ENCODE data around the gene ZNF26.
A peak's percentile ranks its signal among the peaks of the same experiment; 100 is the strongest.
"Not testable (repeated sequence)": the region's sequence is repeated elsewhere in the genome, so short reads cannot be mapped to it uniquely, and the experiment has no call there.

ZNF26 gene

DNA sequence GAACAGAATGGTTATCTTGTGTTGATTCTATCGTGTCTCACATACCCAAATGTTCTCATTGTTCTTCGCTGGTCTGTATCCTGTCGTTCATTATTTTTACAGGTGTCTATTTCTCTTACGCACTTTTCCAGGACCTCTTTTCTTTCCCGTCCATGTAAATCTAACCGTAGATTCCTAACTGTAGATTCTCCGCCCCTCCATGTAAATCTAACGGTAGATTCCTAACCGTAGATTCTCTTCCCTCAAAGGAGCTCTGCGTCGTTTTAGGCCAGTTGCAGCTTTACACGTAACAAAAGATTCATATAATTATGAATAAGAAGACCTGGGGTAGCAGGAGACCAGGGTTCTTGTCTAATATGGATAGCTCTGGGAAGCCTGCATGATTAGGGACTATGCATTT lies 20.4 kb upstream of the ZNF26 start:
- Mint-ChIP-seq H3K4me1 (no peaks in the 10 kb centered on the region), H3K36me3 (ENCODE audit: insufficient read depth) (peaks cover 3% of the 10 kb centered on the region), H3K4me3 (no peak overlapping the region), H3K27me3 (no peaks in the 10 kb centered on the region), H3K27ac (ENCODE audit: low read depth) (no peak overlapping the region), H3K9me3 (no peaks in the 10 kb centered on the region)
- DNase-seq (ENCODE audit: low spot score in 2 of 2) (no peak), ATAC-seq (replicated peaks; ENCODE audit: extremely low read depth, poor library complexity, severe bottlenecking) (no peak)

DNA sequence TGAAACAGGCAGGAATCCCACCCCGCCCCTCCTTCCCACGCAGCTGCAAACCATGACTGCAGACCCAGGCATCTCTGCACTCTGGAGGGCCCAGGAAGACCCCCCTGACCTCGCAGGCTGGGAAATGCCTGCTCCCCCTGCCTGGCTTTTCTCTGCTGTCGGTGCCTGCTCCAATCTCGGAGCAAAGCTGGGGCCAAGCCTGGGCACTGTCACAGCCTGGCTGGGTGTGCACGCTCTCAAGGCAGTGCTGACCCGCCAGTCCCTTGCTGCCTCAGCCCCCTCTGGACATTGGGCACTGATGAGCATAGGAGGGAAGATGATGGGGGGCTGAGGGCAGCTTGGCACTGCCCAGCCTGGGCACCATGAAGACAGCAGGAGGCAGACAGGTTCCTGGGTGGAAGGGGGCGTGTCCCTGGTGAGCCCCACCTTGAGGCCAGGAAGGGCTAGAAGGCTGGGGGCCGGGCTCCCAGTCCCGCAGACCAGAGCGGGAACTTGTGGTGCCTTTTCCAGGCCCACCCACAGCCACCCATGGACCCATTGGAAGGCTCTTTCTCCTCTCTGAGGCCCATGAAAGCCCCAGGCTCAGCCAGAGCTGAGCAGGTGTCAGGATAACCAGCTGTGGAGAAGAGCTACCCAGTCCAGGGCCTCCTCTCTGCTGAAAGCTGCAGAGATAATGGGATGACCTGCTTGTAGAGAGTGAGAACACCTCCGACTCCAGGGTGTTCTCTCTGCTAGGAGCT lies 19.3 kb upstream of the ZNF26 start:
- DNase-seq (ENCODE audit: low spot score in 2 of 2) (no peak), ATAC-seq (replicated peaks; ENCODE audit: extremely low read depth, poor library complexity, severe bottlenecking) (no peak)
- no peaks in the 10 kb centered on the region for H3K27me3 Mint-ChIP-seq
- peaks cover 2% of the 10 kb centered on the region for H3K36me3 Mint-ChIP-seq (ENCODE audit: insufficient read depth)
- no peaks in the 10 kb centered on the region for H3K9me3 Mint-ChIP-seq
- H3K4me1 Mint-ChIP-seq = no peaks in the 10 kb centered on the region
- H3K27ac Mint-ChIP-seq (ENCODE audit: low read depth) = no peak overlapping the region
- no peak overlapping the region for H3K4me3 Mint-ChIP-seq

DNA sequence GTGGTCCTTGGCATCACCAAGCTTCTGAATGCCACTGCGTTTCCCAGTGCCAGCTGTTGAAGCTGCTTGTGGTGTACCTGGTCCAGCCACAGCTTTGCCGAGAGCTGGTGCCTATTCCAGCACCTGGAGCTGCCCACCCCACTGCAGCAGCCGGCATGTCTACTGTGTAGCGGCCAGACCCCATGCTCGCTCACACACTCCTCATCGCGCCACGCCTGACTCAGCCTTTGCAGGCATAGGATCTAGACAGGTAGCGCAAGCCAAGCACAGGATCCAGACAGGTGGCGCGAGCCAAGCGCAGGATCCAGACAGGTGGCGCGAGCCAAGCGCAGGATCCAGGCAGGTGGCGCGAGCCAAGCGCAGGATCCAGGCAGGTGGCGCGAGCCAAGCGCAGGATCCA lies 18.4 kb upstream of the ZNF26 start:
- peaks cover 3% of the 10 kb centered on the region for H3K27me3 Mint-ChIP-seq
- peaks cover 2% of the 10 kb centered on the region for H3K36me3 Mint-ChIP-seq (ENCODE audit: insufficient read depth)
- no peak overlapping the region for H3K27ac Mint-ChIP-seq (ENCODE audit: low read depth)
- no peak for DNase-seq (ENCODE audit: low spot score in 2 of 2)
- no peak for ATAC-seq (replicated peaks; ENCODE audit: extremely low read depth, poor library complexity, severe bottlenecking)
- H3K9me3 Mint-ChIP-seq = peaks cover 5% of the 10 kb centered on the region
- no peak overlapping the region for H3K4me3 Mint-ChIP-seq
- no peaks in the 10 kb centered on the region for H3K4me1 Mint-ChIP-seq

DNA sequence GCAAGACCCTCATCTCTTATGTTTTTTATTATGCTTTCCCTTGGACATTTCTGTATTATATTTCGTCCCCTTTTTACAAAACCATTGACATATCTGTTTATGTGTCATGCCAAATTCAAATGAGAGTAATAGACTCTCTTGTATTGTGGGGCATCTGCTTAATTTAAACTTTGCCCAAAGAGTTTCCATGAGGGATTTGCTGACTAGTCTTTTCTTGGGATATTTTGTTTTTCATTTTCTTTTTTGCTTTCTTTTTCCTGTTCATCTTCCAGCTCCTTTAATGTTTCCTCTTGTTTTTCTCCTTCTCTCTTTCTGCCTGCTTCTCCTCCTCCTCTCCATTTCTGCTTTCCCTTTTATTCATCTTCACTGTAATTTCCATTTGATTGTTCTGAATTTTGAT lies 13.8 kb upstream of the ZNF26 start:
- DNase-seq (ENCODE audit: low spot score in 2 of 2) (no peak), ATAC-seq (replicated peaks; ENCODE audit: extremely low read depth, poor library complexity, severe bottlenecking) (no peak)
- H3K27ac Mint-ChIP-seq (ENCODE audit: low read depth) = no peak overlapping the region
- no peaks in the 10 kb centered on the region for H3K4me1 Mint-ChIP-seq
- peaks cover 2% of the 10 kb centered on the region for H3K36me3 Mint-ChIP-seq (ENCODE audit: insufficient read depth)
- peaks cover 33% of the 10 kb centered on the region for H3K27me3 Mint-ChIP-seq
- peaks cover 6% of the 10 kb centered on the region for H3K9me3 Mint-ChIP-seq
- no peak overlapping the region for H3K4me3 Mint-ChIP-seq

DNA sequence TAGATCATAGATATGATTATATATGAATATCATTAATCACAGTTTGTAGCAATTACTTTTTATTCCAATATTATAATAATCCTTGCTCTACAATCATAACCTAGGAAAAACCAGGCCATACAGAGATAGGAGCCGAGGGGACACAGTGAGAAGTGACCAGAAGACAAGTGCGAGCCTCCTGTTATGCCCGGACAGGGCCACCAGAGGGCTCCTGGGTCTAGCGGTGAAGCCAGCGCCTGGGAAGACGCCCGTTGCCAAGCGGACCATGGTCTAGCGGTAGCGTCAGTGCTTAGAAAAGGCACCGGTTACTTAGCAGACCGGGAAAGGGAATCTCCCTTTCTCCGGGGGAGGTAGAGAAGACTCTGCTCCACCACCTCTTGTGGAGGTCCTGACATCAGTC lies 9.3 kb upstream of the ZNF26 start:
- Mint-ChIP-seq H3K9me3 (peaks cover 19% of the 10 kb centered on the region), H3K27me3 (peaks cover 52% of the 10 kb centered on the region)
- not testable (repeated sequence) for H3K27ac Mint-ChIP-seq (ENCODE audit: low read depth); H3K4me3 Mint-ChIP-seq; H3K36me3 Mint-ChIP-seq (ENCODE audit: insufficient read depth); DNase-seq (ENCODE audit: low spot score in 2 of 2); ATAC-seq (replicated peaks; ENCODE audit: extremely low read depth, poor library complexity, severe bottlenecking); H3K4me1 Mint-ChIP-seq

DNA sequence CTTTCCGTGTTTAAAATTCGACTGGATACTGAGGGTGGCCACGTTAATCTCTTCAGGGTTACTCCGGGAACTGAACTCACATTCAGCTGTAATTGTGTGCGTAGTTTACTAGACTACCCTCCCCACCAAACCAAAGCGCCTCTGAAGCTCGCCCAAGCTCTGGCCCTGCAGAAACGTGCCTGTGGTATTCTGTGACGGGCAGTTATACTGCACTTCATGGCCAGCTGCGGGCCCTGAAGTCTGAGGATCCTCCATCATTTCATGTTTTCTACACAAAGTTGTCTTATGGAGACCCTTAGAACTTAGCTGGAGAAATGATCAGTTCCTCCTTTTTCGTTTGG lies 688 bp downstream of the ZNF26 start:
- ATAC-seq (replicated peaks; ENCODE audit: extremely low read depth, poor library complexity, severe bottlenecking) = peak; percentile 1
- peak overlapping the region; percentile 91 for H3K27ac Mint-ChIP-seq (ENCODE audit: low read depth)
- H3K27me3 Mint-ChIP-seq = peaks cover 9% of the 10 kb centered on the region
- H3K9me3 Mint-ChIP-seq = peaks cover 5% of the 10 kb centered on the region
- peaks cover 11% of the 10 kb centered on the region for H3K36me3 Mint-ChIP-seq (ENCODE audit: insufficient read depth)
- H3K4me1 Mint-ChIP-seq = peaks cover 47% of the 10 kb centered on the region
- H3K4me3 Mint-ChIP-seq = peak overlapping the region; percentile 89
- no peak for DNase-seq (ENCODE audit: low spot score in 2 of 2)

DNA sequence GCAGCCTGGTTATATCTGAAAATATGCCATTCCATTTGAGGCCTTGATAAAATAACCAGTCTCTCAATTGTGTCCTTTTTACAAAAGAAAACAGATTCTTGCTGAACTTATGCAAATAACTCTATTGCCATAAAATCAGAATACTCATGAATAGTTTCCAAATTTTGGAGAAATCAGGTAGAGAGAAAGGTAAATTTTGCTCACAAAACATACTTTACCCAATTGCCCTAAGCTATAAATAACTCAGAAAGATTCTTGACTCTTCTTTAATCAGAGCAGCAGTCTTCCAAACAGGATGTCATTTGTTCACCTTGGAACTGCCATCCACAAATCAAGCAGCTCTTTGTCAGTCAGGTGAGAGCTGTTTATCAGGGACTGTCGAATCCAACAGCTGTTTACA lies 12.6 kb downstream of the ZNF26 start:
- no peak overlapping the region for H3K27ac Mint-ChIP-seq (ENCODE audit: low read depth)
- peaks cover 19% of the 10 kb centered on the region for H3K4me1 Mint-ChIP-seq
- H3K36me3 Mint-ChIP-seq (ENCODE audit: insufficient read depth) = peaks cover 20% of the 10 kb centered on the region
- no peaks in the 10 kb centered on the region for H3K27me3 Mint-ChIP-seq
- no peak overlapping the region for H3K4me3 Mint-ChIP-seq
- peaks cover 31% of the 10 kb centered on the region for H3K9me3 Mint-ChIP-seq
- DNase-seq (ENCODE audit: low spot score in 2 of 2) (no peak), ATAC-seq (replicated peaks; ENCODE audit: extremely low read depth, poor library complexity, severe bottlenecking) (no peak)

DNA sequence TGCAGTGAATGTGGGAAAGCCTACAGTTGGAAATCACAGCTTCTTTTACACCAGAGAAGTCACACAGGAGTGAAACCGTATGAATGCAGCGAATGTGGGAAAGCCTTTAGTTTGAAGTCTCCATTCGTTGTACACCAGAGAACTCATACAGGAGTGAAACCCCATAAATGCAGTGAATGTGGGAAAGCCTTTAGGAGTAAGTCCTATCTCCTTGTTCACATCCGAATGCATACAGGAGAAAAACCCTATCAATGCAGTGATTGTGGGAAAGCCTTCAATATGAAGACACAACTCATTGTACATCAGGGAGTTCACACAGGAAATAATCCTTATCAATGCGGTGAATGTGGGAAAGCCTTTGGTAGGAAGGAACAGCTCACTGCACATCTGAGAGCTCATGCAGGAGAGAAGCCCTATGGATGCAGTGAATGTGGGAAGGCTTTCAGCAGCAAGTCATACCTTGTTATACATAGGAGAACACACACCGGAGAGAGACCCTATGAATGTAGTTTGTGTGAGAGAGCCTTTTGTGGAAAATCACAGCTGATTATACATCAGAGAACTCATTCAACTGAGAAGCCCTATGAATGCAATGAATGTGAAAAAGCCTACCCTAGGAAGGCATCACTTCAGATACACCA lies 24.6 kb downstream of the ZNF26 start:
- H3K4me1 Mint-ChIP-seq = no peaks in the 10 kb centered on the region

DNA sequence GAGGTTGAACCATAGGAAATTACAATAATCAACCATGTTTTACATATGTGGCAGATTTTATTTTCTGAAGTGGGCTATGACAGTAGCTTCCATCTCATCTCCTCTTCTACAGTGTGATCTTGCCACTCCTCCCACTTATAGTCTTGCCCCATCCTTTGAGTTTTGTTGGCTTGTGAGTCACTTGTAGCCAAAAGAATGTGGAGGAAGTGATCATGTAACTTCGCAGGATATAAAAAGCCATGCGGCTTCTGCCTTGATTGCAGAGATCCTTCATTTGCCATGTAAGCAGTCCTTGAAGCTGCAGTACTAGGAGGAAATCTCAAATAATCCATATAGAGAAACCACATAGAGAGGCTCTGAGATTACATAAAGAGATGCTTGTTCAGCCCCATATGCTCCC lies 37.4 kb downstream of the ZNF26 start:
- Mint-ChIP-seq H3K27ac (ENCODE audit: low read depth) (no peak overlapping the region), H3K4me1 (no peaks in the 10 kb centered on the region), H3K9me3 (peaks cover 43% of the 10 kb centered on the region), H3K27me3 (no peaks in the 10 kb centered on the region), H3K36me3 (ENCODE audit: insufficient read depth) (peaks cover 3% of the 10 kb centered on the region), H3K4me3 (no peak overlapping the region)
- DNase-seq (ENCODE audit: low spot score in 2 of 2) (no peak), ATAC-seq (replicated peaks; ENCODE audit: extremely low read depth, poor library complexity, severe bottlenecking) (no peak)

More for the DNA sequence above, 24.6 kb downstream of the ZNF26 start:
- Mint-ChIP-seq H3K4me3 (no peak overlapping the region), H3K36me3 (ENCODE audit: insufficient read depth) (peaks cover 41% of the 10 kb centered on the region), H3K9me3 (peaks cover 27% of the 10 kb centered on the region), H3K27me3 (no peaks in the 10 kb centered on the region), H3K27ac (ENCODE audit: low read depth) (peak overlapping the region; percentile 34)
- no peak for ATAC-seq (replicated peaks; ENCODE audit: extremely low read depth, poor library complexity, severe bottlenecking)
- no peak for DNase-seq (ENCODE audit: low spot score in 2 of 2)

DNA sequence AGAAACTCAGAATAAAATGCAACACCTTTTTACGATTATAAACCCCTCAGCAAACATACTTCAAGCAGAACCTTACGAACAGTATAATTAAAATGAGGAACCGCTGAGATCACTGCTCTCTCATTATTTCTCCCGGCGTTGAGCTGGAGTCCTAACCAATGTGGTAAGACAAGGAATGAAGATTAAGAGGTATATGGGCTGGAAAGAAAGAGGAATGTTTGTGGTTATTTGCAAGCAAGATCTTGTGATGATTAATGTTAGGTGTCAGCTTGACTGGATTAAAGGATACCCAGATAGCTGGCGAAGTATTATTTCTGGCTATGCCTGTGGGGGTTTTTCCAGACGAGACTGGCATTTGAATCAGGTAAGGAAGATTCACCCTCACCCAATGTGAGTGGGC lies 40.8 kb downstream of the ZNF26 start:
- H3K4me1 Mint-ChIP-seq = no peaks in the 10 kb centered on the region
- ATAC-seq (replicated peaks; ENCODE audit: extremely low read depth, poor library complexity, severe bottlenecking) (no peak), DNase-seq (ENCODE audit: low spot score in 2 of 2) (no peak)
- H3K36me3 Mint-ChIP-seq (ENCODE audit: insufficient read depth) = peaks cover 2% of the 10 kb centered on the region
- H3K27me3 Mint-ChIP-seq = no peaks in the 10 kb centered on the region
- H3K4me3 Mint-ChIP-seq = no peak overlapping the region
- H3K9me3 Mint-ChIP-seq = peaks cover 30% of the 10 kb centered on the region
- no peak overlapping the region for H3K27ac Mint-ChIP-seq (ENCODE audit: low read depth)

DNA sequence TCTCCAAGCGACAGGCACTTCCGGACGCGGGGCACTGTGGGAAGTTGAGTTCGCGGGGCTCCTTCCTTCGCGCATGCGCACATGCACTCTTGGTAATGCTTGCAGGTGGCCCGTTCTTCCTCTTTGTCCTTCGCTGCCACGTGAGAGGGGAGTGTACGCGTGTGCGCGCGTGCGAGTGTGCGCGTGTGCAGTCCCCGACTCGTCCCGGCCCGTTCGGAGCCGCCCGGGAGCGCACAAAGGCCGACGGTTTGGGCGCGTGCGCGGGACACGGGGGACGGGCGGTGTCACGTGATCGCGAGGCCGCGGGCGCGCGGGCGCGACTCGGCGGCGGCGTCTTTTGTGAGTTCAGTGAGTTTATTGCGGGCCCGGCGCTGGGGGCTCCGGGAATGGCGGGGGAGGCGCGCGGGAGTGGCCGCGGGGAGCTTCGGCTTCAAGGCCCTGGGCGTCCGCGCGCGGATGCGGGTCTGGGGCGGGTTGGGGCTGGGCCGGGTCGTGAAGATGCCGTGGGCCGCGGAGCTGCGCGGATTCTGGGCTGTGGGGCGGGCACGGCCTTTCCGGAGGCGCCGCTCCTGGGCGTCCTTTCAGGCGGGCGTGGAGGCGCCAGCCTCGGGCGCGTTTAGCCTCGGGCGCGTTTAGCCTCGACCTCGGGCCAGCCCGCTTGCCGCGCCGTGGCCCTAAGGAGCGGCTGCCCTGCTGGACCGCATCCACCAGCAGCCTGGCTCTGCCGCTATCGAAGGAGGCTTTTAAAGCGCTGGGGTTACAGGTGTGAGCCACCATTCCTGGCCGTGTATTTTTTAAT lies 51.2 kb downstream of the ZNF26 start, which contains the start of gene ZNF84:
TSS of gene ZNF84 (plus strand) at position 303 of the 799 bp plus-strand sequence. CDS start 3,959 bp downstream, outside the sequence.
- peak within 1 kb of the TSS; percentile 98 for H3K27ac Mint-ChIP-seq (ENCODE audit: low read depth)
- H3K27me3 Mint-ChIP-seq = peaks cover 20% of the 10 kb centered on the region
- ATAC-seq (replicated peaks; ENCODE audit: extremely low read depth, poor library complexity, severe bottlenecking) (peak; percentile 90), DNase-seq (ENCODE audit: low spot score in 2 of 2) (peak; percentile 94 to 96)
- H3K4me3 Mint-ChIP-seq = peak within 1 kb of the TSS; percentile 88
- peaks cover 34% of the 10 kb centered on the region for H3K36me3 Mint-ChIP-seq (ENCODE audit: insufficient read depth)
- H3K4me1 Mint-ChIP-seq = peaks cover 4% of the 10 kb centered on the region
- H3K9me3 Mint-ChIP-seq = peaks cover 13% of the 10 kb centered on the region

DNA sequence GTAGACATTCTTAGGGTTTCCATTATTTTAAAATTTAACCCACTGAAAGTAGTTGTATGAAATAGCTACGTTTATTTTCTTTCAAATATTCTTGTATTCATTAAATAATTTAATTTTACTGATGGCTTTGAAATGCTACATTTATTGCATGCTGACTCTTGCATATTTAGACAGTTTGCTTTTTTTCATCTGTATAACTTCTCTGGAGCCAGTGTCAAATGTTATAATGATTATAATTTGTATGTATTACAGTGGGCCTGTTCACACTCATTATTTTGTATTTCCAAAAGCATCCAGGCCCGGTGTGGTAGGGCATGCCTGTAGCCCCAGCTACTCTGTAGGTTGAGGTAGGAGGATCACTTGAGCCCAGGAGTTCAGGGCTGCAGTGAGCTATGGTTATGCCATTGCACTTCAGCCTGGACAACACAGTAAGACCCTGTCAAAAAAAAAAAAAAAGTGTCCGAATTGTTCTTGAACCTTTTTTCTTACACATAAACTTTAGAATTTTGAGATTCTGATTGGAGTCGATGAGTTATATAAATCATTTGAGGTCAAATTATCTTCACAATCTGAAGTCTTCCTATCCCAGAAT lies 52.0 kb downstream of the ZNF26 start:
- ATAC-seq (replicated peaks; ENCODE audit: extremely low read depth, poor library complexity, severe bottlenecking) = no peak
- peak overlapping the region; percentile 88 for H3K4me3 Mint-ChIP-seq
- H3K9me3 Mint-ChIP-seq = peaks cover 13% of the 10 kb centered on the region
- peaks cover 40% of the 10 kb centered on the region for H3K36me3 Mint-ChIP-seq (ENCODE audit: insufficient read depth)
- peaks cover 4% of the 10 kb centered on the region for H3K4me1 Mint-ChIP-seq
- peaks cover 20% of the 10 kb centered on the region for H3K27me3 Mint-ChIP-seq
- H3K27ac Mint-ChIP-seq (ENCODE audit: low read depth) = peak overlapping the region; percentile 98
- no peak for DNase-seq (ENCODE audit: low spot score in 2 of 2)
